HG03039 (cell line): ENCODE data around the gene GYS1.
"Not testable (repeated sequence)": the region's sequence is repeated elsewhere in the genome, so short reads cannot be mapped to it uniquely, and the experiment has no call there.

Experiments used
- ATAC-seq: cut with Tn5 transposase; IDR thresholded peaks from one replicate; pipeline ENCODE4 v1.9.1; 2021; ENCODE audit warnings: mild to moderate bottlenecking, moderate library complexity; ENCODE audit not compliant: unreplicated experiment

GYS1 gene

DNA sequence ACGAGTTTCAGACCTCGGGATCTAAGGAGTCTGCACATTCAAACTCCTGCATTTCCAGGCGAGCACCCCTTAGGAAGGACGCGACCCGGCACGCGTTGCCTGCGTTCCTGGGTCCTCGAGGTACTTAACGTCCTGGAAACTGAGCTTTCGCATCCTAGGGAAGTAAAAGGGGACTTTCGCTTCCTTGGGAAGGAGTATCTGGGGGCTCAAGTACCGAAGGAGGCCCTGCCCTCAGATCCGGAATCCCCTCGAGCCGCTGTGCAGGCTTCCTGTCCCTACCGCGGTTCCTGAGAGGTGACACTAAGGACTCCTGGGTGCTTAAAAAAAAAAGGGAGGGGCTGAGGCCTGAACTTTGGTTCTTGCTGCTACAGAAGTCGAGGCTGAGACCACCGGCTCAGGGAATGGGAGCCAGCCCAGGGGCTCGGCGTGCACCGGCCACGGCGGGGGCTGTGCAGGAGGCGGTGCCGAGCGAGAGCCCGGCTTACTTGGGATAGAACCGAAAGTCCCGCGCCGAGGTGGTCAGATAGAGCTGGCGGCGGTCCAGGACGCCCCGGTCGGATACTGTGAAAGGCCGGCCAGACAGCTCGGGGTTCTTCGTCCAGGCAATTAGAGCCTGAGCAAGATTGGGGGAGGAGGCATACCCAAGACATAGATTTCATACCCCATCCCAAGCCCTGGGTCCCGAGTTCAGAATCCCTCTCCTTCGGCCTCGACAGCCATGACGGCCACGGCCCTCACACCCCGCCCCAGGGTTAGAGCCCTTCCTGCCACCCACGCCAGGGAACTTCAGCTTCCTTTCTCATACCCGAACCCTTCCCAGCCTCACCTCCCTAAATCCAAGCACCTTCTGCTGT, 25.5 kb upstream of the GYS1 start:
- ATAC-seq = not testable (repeated sequence)

DNA sequence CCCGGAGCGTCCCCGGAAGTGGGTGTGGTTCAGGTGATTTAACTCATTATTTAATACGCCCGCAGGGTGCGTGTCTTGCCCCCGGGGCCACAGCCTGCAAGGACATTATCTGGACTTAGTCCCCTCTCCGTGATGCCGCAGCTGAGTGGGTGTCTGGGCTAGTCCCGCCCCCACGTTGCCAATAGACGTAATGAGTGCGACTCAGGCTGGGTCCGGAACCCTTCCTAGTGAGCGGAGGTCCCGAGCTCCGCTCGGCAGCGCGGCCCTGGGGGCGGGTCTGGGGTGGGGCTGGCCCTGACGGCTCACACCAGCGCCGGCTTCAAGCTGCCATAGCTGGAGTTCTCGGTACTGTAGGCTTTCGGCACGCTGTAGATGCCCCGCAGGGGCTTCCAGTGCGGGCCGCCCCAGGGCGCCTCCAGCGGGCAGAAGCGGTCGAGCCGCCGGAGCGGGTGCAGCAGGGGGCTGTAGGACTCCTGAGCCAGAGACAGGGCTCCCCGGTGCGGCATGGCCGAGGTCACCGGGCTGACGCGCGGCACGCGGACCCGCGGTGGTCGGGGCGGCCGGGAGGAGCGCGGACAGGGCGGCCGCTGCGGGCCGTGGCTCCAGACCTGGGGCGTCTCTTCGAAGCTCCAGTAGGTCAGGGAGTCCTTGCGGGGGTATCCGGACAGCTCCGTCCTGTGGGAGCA, 24.7 kb upstream of the GYS1 start:
- ATAC-seq = no peak

DNA sequence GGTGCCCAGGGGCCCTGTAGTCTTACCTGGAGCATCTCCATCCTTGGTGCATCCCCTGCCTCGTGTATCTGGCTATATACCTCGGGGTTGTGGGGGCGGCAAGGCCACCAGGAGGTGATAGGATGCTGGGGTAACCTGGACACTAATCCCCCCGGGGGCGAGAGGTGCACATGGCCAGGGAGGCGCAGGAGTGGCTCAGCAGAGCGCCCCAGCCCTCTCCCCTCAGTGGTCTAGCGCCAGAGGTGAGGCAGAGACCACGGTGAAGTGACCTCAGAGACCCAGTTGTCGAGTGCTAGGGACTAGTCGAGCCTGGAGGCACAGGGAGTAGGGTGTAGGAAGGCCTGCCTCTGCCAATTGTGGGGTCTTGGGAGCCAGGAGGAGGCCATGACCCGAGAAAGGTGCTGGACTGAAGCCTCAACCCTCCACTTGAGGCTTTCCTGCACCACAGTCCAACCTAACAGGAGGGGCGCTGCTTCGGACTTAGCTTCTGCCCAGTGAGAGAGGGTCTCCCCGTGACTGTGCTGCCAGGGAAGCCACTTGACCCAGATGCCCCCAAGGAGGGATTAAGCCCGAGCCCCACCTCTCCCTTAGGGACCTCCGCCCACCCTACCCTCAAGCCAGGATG, 24.0 kb upstream of the GYS1 start, which contains the start of gene LHB:
Gene LHB (minus strand): TSS at position 51 of the 625 bp plus-strand sequence. CDS start 10 bp downstream, at position 41.
- no peak for ATAC-seq

DNA sequence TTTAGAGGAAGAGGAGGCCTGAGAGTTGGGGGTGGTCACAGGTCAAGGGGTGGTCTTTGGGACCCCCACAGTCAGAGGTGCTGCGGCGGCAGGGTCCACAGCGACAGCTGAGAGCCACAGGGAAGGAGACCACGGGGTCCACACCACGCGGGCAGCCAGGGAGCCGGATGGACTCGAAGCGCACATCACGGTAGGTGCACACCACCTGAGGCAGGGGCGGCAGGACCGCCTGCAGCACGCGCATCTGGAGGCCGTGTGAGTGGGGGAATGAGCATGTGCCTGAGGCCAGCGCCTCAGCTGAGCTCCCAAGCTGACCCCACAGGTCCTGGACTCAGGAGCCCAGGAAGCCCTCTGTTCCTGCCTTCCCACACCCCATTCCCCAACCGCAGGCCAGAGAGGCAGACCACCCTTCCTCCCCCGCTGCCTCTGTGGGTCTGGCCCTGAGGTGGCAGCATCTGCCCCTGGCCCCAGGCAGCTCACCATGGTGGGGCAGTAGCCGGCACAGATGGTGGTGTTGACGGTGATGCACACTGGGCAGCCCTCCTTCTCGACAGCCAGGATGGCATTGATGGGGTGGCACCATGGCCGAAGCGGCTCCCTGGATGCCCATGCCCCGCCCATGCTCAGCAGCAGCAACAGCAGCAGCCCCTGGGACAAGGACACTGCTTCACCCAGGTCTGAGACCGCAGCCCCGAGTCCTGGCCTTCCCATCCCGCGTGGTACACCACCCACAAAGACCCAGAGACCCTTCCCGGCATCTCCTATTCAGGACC, 23.1 kb upstream of the GYS1 start:
- no peak for ATAC-seq

DNA sequence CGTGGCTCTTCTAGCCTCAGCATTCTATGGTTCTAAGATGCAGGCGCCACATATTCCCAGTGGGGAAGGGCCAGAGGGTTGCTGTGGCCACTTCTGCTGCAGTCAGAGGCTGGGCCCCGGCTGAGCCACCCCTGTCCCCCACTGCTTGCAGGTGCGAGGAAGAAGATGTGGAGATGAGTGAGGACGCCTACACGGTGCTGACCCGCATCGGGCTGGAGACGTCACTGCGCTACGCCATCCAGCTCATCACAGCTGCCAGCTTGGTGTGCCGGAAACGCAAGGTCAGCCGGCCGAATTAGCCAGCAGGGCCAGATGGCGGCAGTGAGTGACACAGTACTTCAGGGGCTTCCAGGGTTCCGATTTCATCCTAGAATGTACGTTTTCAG, 21.8 kb upstream of the GYS1 start:
- ATAC-seq = no peak

DNA sequence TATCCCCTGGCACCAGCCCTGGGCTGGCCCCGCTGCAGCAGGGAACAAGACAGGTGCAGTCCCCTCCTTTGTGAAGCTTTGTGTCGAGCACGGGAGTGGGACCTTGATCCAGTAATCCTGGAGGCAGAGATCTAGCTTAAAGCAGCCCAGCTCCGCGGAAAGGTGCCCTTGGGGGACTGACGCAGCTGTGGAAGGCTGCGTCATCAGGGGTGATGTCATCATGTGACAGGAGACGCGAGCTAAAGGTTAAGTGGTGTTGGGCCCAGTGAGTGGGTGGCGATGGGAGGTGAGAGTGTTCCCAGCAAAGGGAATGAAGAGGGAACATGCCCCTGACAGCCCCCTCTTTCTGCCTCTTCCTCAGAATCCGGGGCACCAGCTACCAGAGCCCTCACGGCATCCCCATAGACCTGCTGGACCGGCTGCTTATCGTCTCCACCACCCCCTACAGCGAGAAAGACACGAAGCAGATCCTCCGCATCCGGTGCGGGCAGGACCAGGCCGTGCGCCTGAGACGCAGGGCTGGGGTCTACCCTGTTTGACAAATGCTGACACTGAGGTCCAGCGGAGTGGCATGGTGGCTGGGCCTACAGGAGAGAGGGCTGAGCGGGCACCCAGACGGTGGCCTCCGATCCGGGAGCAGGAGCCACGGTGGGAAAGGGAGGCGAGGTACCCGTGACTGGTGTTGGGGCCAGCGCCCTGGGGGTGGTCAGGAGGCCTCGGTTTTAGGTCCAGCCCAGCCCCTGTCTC, 21.2 kb upstream of the GYS1 start:
- no peak for ATAC-seq

DNA sequence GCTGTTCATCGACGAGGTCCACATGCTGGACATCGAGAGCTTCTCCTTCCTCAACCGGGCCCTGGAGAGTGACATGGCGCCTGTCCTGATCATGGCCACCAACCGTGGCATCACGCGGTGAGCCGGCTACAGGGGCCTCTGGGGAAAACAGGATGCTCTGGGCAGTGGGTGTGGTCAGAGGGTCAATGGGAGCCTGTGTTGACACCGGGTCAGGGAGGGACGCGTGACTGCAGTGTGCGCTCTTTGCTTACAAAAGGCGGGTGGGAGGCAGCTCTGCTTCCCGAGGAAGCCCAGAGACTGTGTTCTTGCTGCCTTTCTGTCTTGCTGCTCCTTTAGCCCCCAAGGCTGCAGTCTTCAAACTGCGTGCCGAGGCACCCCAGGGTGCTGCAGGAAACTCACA, 18.1 kb upstream of the GYS1 start:
- ATAC-seq = no peak

DNA sequence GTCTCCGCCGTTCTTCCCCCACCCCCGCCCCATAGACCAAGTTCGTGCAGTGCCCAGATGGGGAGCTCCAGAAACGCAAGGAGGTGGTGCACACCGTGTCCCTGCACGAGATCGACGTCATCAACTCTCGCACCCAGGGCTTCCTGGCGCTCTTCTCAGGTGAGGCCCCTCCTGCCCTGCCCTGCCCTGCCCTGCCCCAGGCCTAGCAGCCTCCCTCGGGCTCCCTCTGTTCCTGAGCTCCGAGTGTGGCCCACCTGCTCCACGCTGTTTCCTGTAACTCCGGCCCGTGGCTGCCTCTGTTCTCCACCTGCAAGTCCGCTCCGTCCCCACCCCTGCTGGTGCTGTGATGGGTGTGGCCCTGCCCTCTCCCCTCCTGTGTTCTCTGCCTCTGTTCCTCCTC, 17.3 kb upstream of the GYS1 start:
- ATAC-seq = no peak

DNA sequence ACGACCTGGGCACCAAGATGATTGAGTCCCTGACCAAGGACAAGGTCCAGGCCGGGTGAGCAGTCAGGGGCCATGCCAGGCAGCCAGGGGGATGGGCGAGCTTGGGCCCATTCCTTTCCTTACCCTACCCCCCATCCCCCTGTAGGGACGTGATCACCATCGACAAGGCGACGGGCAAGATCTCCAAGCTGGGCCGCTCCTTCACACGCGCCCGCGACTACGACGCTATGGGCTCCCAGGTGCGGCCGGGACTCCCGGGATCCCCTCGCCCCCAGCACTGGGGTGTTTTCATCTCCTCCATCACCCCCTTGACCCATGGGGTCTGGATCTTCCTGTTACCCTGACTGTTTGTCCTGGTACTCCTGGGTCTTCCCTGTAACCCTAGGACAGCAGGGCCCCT, 16.7 kb upstream of the GYS1 start:
- no peak for ATAC-seq

DNA sequence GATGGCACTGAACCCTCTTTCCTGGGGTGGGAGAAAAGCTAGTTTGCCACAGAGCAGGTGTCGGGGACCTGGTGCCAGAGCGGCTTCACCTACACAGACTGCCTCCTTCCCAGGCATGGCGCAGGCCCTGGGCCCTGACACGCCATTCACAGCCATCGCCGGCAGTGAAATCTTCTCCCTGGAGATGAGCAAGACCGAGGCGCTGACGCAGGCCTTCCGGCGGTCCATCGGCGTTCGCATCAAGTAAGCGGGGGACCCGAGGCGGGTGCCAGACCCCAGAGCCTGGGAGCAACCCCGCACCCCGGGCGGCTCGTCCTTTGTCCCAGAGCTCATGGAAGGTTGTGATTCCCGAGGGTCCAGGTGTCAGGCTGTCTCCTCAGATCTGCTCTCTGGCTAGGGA, 13.8 kb upstream of the GYS1 start:
- ATAC-seq = no peak

DNA sequence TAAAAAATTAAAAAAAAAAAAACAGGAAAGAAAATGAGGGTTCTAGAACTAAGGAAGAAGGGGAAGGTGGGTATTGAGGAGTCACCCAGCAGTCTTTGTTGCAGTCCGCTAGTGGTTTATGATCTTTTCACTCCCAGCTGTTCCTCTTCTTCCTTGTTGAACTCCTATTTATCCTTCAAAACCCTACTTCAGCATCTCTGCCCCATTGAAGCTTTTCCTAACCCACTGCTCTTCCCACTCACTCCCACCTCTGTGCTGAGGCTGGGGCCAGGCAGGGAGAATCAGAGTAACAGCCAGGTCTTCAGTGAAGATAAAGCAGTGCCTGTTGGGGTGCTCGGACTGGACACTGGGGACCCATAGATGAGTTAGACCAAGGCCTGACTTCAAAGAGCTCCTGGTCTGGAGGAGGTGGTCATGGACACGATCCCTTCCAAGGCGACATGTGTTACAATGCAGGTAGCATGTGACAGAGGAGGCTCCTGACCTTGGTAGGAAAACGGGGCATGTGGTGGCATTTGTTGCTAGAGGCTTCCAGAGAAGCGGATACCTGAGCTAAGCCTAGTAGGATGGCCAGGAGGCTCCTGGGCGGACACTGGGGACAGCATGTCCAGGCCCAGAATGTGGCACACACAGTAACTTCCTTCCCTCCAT, 12.0 kb upstream of the GYS1 start:
- ATAC-seq = no peak

DNA sequence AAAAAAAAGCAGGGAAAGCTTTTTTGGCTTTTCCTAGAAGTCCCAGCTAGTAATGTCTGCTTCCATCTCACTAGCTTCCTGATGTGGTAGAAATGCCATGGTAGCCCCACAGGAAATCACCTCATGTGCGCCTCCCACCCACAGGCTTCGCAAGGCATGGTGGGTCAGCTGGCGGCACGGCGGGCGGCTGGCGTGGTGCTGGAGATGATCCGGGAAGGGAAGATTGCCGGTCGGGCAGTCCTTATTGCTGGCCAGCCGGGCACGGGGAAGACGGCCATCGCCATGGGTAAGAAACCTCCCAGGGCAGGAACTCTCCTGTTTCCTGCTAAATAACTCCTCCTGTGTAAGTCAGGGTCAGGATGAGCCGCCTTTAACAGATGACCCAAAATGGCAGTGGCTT, 11.0 kb upstream of the GYS1 start:
- ATAC-seq = no peak

DNA sequence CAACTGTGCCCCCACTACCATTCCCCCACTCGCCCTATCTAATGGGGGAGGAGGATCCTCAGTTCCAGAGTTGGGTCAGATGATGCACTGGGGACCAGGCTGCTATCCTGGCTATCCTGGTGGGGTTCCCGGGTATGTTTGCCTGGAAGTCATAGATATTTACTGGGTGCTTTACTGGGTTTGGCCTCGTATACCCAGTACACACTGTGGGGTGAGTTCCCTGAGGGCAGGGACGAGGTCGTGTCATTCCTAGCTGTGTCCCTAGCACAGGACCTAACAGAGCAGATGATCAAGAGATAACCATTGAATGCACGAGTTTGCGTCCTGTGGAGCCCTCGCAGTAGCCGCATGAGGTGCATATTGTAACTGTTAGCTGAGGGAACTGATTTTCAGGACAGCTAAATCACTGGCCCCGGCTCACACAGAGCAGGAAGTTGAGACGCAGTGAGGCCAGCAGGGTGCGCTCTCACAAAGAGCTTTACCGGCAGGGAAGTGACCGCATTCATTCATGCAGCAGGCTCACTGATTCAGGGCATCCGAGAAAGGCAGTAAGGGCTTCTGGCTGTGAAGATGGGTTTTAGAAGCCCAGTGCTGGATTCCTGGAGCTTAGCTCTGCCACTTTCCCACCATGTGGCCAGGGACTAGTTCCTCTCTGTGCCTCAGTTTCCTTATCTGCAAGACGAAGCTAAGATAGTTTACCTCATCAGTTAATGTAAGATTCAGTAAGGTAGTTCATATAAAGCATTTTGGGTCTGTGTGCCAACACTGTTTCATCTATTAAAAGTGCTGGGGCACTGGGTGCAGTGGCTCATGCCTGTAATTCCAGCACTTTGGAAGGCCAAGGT, 6.6 kb upstream of the GYS1 start:
- ATAC-seq = no peak

DNA sequence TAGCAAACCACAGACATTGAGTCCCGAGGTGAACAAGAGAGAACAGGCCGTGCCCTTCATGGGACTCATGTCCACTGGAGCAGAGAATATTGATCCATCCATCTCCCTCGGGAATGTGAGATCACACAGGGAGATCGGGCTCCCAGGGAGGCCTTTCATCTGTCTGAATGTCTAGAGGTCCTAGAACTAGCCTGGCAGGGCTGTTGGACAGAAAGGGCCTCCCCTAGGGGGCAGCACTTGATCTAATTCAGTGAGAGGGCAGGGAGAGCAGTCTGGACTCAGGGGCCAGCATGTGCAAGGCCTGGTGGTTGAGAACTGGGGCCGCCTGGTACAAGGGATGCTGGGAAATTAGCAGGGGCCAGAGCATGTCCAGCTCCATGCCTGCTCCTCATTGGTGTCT, 4.9 kb upstream of the GYS1 start:
- ATAC-seq = no peak

DNA sequence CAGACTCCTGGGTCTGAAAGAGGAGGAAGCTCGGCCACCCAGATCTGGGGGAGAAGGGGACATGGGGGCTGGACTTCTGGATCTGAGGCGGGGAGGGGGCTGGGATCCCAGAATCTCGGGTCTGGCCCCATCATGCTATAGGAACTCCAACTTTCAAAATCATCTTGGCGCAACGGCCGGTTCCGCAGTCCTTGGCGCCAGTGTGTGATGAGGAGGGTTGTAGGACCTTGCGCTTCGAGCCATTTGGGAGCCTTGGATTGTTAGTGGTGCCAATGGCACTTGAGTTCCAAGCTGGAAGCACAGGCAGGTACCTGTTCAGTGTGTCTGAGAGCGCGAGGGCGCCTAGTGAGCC, 902 bp upstream of the GYS1 start:
- ATAC-seq = no peak

DNA sequence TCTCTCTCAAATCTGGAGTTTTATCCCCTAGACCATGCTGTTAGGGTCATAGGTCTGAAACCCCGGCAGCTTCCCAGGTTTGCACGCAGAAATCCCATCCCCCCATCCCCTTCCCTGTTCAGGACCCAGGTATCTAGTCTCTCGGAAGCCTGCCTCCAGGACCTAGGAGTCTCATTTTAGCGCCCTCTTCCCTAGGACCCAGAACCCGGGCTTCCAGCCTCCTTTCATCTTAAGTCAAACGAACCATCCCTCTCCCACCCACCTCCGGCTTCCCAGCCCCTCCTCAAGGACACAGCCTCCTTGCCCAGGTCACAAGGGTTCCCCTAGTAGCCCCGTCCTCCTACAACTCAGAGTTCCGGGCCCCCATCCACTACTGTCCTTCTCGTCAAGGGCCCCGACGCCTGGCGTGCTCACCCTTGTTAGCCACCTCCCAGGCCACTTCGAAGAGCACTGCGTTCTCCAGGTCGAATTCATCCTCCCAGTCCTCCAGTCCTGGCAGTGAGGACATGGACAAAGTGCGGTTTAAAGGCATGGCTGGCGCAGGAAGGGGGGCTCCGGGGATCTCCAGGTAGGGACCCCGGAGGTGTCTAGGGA, 431 bp downstream of the GYS1 start:
- no peak for ATAC-seq

DNA sequence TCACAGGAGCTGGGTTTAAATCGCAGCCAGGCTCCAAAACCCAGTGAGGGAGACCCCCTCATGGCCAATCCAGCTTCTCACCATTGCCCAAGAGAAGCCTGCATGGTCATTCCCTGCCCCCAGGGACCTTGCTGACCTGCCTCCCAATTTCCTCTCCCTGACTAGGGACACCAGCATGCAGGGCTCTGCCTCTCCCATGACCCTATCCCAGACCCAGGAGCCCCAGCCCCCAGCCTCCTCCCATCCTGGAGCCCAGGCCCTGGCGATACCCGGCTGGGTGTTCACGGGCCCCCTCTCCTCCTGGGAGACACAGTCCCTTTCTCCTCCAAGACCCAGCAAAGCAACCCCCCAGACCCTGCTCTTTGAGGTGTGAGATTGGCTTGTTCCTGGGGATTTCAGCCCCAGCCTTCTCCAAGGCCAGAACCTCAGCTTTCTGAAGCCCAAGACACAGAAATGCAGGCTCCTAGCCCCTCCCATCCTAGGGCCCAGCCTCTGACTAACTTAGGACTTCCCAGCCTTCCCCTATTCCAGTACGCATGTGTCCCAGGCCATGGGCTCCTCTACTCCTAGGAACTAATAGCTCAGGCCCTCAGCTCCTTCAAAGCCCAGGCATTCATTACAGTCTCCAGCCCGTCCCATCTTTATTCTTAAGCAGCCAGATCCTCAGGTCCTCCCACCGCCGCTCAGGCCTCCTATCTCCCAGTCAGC, 1.1 kb downstream of the GYS1 start:
- no peak for ATAC-seq

DNA sequence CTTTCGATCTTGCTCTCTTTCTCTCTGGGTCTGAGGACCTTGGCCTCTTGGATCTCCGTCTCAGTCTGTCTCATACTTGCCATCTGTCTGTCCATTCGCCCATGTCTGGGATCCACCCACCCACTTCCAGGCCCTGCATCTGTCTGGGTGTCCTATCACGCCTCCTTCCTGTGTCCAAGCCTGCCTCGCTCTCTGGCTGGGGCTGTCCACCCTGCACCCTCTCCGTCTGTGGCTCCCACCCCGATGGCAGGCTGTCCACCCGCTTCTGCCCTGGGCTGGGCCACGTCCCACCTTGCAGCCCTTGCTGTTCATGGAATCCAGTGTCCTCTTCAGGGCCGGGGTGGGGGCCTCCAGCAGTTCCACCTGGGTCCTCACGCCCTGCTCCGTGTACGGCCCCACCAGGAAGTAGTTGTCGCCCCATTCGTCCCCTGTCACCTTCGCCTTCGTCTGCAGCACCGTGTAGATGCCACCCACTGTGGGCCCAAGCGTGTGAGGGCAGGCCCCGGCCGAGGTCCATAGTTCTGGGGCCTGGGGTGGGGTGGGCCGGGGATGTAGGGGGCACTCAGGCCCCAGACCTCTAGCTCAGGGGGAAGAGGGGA, 2.0 kb downstream of the GYS1 start:
- ATAC-seq = no peak
